GM18870 (cell line): Measurements from ENCODE around the gene IL1RN.
"Not testable (repeated sequence)": the region's sequence is repeated elsewhere in the genome, so short reads cannot be mapped to it uniquely, and the experiment has no call there.

Source experiments
- ATAC-seq: cut with Tn5 transposase; IDR thresholded peaks from one replicate; pipeline ENCODE4 v1.9.1; 2021; ENCODE audit warnings: moderate library complexity; ENCODE audit not compliant: unreplicated experiment

The IL1RN gene, protein sequence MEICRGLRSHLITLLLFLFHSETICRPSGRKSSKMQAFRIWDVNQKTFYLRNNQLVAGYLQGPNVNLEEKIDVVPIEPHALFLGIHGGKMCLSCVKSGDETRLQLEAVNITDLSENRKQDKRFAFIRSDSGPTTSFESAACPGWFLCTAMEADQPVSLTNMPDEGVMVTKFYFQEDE

GRCh38 chr2:113126845-113127645, at the start of gene IL1RN:
Gene IL1RN (plus strand): TSS chr2:113127598. CDS start chr2:113127625, 27 bp downstream.
- no peak for ATAC-seq

- ATAC-seq, result no peak
These were observed 49.5 kb upstream of the IL1RN start for GRCh38 chr2:113077921-113078320.

DNA sequence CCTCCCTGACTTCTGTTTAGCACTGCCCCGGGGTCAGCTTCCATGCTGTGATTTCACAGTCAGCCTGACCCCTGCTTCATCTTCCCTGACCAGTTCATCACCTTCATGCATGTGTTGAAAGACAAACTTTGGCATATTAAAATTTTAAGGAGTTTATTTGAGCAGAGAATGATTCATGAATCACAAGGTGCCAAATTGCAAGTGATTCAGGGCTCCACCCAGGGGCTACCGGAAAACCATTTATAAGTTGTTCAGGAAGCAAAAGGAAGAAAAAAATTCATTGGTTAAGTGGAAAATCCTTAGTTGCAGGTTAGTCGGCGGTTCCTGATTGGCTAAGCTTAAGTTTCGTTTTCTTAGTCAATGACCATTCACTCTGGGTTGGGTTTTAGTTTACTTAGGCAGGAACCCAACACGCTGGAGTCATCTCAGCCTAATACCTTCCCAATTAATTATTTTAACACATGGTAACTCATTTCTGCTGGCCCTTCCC, 49.0 kb upstream of the IL1RN start:
- ATAC-seq, result no peak

- ATAC-seq, result no peak
These were observed 48.3 kb upstream of the IL1RN start for GRCh38 chr2:113079131-113079530.

GRCh38 chr2:113080134-113080533, 47.3 kb upstream of the IL1RN start:
- no peak for ATAC-seq

DNA sequence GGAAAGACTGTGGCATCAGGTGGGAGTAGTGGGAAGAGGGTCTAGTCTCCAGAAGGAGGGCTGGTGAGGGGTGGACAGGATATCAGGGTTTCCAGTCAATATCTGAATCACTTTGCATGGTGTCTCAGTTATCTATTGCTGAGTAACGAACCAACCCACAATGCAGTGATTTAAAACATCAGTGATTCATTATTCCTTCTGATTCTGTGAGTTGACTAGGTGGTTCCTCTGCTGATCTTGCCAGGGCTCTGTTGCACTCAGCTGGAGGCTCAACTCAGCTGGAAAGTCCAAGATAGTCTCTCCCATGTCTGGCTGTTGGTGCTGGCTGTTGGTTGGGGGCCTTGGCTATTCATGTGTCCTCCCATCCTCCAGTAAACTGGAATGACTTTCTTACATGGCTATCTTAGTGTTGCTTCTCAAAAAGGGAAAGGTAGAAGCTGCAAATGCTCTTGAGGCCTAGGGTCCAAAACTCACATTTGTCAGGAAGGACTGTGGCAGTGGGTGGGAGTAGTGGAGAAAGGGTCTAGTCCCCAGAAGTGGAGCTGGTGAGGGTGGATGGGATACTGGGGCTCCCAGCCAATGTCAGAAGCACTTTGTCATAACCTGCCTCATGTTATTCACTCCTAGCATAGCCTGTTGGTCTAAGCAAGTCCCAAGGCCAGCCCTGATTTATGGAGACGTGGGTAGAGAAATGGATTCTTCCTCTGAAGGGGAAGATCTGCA, 45.7 kb upstream of the IL1RN start:
- ATAC-seq, result no peak

DNA sequence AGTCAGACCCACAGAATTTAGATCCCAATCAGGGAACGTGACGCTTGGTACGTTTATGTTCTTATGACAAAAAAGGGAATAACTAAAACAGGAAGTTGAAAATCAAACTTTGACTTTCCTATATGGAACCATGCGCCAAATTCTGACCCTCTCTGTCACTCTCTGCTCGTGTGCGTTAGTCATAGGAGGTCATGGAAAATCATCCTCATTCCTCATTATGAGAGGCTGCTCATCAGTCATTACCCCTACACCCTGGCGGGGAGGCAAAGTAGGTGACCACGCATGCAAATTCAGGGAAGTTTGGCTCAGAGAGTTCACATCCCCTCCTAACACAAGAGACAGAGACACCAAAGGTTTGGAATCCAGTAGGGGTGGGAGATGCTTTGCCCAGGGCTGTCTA, 44.1 kb upstream of the IL1RN start:
- no peak for ATAC-seq

DNA sequence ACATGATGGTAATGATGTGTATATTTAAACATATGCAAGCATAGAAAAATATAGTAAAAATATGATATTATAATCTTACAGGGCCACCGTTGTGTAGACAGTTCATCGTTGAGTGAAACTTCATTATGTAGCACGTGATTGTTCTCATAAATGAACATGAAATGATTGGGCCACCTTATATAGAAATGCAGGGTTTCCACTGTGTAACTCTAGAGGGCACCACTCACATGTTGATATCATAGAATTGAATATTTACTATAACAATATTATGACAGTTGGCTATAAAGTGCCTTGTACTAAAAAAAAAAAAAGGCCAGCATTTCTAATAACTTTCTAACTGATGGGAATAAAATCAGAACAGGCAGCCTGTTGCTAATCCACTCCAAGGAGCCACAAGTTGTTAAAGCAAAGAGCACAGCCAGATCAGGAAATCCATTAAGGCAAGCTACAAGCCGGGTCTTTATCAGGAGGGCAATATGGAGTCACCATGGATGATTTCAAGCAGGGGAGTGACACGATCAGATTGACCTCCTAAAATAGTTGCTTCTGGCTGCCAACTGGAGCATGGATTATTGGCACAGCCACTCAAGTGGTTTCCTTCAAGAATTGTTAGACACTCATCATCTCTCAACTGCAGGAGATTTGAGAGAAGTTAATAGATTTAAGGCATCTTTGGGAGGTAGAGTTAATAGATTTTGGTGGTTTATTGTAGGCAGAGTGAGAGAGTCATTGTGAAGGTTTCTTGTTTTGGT, 43.0 kb upstream of the IL1RN start:
- no peak for ATAC-seq

GRCh38 chr2:113085542-113085941, 41.9 kb upstream of the IL1RN start:
- no peak for ATAC-seq

GRCh38 chr2:113088213-113088992, 39.0 kb upstream of the IL1RN start:
- no peak for ATAC-seq

- no peak for ATAC-seq
These were observed 37.5 kb upstream of the IL1RN start for GRCh38 chr2:113089916-113090315.

- ATAC-seq, result no peak
These were observed 36.0 kb upstream of the IL1RN start for GRCh38 chr2:113091231-113091896.

- no peak for ATAC-seq
These were observed 34.4 kb upstream of the IL1RN start for GRCh38 chr2:113092864-113093612.

GRCh38 chr2:113093613-113093977, 33.8 kb upstream of the IL1RN start:
- no peak for ATAC-seq

GRCh38 chr2:113096306-113096705, 31.1 kb upstream of the IL1RN start:
- ATAC-seq, result not testable (repeated sequence)

DNA sequence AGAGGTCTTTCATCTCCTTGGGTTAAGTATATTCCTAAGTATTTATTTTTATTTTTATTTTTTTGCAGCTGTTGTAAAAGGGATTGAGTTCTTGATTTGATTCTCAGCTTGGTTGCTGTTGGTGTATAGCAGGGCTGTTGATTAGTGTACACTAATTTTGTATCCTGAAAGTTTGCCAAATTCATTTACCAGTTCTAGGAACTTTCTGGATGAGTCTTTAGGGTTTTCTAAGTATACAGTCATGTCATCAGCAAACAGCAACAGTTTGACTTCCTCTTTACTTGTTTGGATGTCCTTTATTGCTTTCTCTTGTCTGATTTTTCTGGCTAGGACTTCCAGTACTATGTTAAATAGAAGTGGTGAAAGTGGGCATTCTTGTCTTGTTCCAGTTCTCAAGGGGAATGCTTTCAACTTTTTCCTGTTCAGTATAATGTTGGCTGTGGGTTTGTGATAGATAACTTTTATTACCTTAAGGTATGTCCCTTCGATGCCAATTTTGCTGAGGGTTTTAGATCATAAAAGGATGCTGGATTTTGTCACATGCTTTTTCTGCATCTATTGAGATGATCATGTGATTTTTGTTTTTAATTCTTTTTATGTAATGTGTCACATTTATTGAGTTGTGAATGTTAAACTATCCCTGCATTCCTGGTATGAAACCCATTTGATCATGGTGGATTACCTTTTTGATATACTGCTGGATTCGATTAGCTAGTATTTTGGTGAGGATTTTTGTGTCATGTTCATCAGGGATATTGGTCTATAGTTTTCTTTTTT, 30.4 kb upstream of the IL1RN start:
- ATAC-seq, result not testable (repeated sequence)

GRCh38 chr2:113098041-113098440, 29.4 kb upstream of the IL1RN start:
- ATAC-seq, result no peak

DNA sequence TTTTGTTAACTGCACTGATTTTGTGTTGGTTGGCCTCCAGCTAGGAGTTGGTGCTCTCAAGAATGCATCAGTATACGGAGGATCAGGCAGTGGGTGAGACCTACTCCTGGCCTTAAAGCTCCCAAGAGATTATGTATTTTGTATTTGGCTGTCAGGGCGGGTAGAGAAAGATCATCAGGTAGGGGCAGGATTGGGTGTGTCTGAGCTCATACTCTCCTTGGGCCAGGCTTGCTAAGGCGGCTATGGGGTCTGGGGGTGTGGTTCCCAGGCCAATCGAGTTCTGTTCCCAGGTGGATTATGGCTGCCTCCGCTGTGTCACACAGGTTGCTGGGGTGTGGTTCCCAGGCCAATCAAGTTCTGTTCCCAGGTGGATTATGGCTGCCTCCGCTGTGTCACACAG, 28.9 kb upstream of the IL1RN start:
- no peak for ATAC-seq
